NAMALWA (cell line): ENCODE results near the gene PACS1.
"Not testable (repeated sequence)": the region's sequence is repeated elsewhere in the genome, so short reads cannot be mapped to it uniquely, and the experiment has no call there.

Experiments
- DNase-seq: peaks from one replicate; pipeline ENCODE4 v3.0.0-alpha.2; 2015; ENCODE audit warnings: low spot score

Gene PACS1

GRCh38 chr11:66111158-66111557, 41.1 kb downstream of the PACS1 start:
- DNase-seq = no peak

GRCh38 chr11:66112041-66112491, 42.0 kb downstream of the PACS1 start:
- no peak for DNase-seq

GRCh38 chr11:66112601-66113499, 42.8 kb downstream of the PACS1 start:
- peak; percentile 35 for DNase-seq

GRCh38 chr11:66114957-66115356, 44.9 kb downstream of the PACS1 start:
- DNase-seq = not testable (repeated sequence)

- DNase-seq = no peak
Measured at GRCh38 chr11:66115638-66116301, 45.7 kb downstream of the PACS1 start.

GRCh38 chr11:66116576-66117361, 46.7 kb downstream of the PACS1 start:
- DNase-seq = no peak

GRCh38 chr11:66118847-66119246, 48.8 kb downstream of the PACS1 start:
- no peak for DNase-seq

GRCh38 chr11:66119348-66120133, 49.5 kb downstream of the PACS1 start:
- no peak for DNase-seq

GRCh38 chr11:66121466-66121865, 51.4 kb downstream of the PACS1 start:
- no peak for DNase-seq

- DNase-seq = no peak
Measured at GRCh38 chr11:66123902-66124301, 53.8 kb downstream of the PACS1 start.

- DNase-seq = no peak
Measured at GRCh38 chr11:66124564-66124963, 54.5 kb downstream of the PACS1 start.

GRCh38 chr11:66126064-66126463, 56.0 kb downstream of the PACS1 start:
- peak; percentile 60 for DNase-seq

GRCh38 chr11:66126808-66127555, 56.9 kb downstream of the PACS1 start:
- peak; percentile 74 for DNase-seq

- no peak for DNase-seq
Measured at GRCh38 chr11:66130978-66131377, 60.9 kb downstream of the PACS1 start.

GRCh38 chr11:66131937-66132632, 62.0 kb downstream of the PACS1 start:
- DNase-seq = peak; percentile 43

GRCh38 chr11:66133216-66133775, 63.2 kb downstream of the PACS1 start:
- DNase-seq = no peak

GRCh38 chr11:66136752-66137123, 66.7 kb downstream of the PACS1 start:
- no peak for DNase-seq

- no peak for DNase-seq
Measured at GRCh38 chr11:66139817-66140404, 69.8 kb downstream of the PACS1 start.
